Neuronal stem cell (in vitro differentiated cells): ENCODE data around the gene SAP30BP.
A peak's percentile ranks its signal among the peaks of the same experiment; 100 is the strongest.

ENCODE experiments used
- DNase-seq: peaks from one replicate; pipeline ENCODE4 v3.0.0-alpha.2; 2013; ENCODE audit warnings: low spot score
- H2AFZ ChIP-seq: one replicate; pipeline ENCODE4 v1.6.1; 2013; ENCODE audit warnings: mild to moderate bottlenecking, low read length, inconsistent platforms
- H2AK5ac ChIP-seq: 2 replicates; pipeline ENCODE4 v1.6.1; 2013; ENCODE audit warnings: low read depth, mild to moderate bottlenecking, inconsistent platforms, low read length, moderate library complexity, mixed read lengths
- H2BK120ac ChIP-seq: 2 replicates; pipeline ENCODE4 v1.6.1; 2013; ENCODE audit warnings: low read depth, mild to moderate bottlenecking, inconsistent platforms, low read length, moderate library complexity, mixed read lengths
- H2BK12ac ChIP-seq: one replicate; pipeline ENCODE4 v1.6.1; 2013; ENCODE audit warnings: low read length, inconsistent platforms
- H2BK15ac ChIP-seq: 2 replicates; pipeline ENCODE4 v1.6.1; 2013; ENCODE audit warnings: mild to moderate bottlenecking, low read length, inconsistent platforms, mixed read lengths
- H2BK5ac ChIP-seq: one replicate; pipeline ENCODE4 v1.6.1; 2013; ENCODE audit warnings: inconsistent platforms, mild to moderate bottlenecking, low read length, moderate library complexity
- H3K14ac ChIP-seq: one replicate; pipeline ENCODE4 v1.6.1; 2013; ENCODE audit warnings: low read length, inconsistent platforms
- H3K18ac ChIP-seq: 2 replicates; pipeline ENCODE4 v1.6.1; 2013; ENCODE audit warnings: low read length, inconsistent platforms
- H3K23ac ChIP-seq: 2 replicates; pipeline ENCODE4 v1.6.1; 2013; ENCODE audit warnings: low read depth, mild to moderate bottlenecking, mixed read lengths, low read length, inconsistent platforms; ENCODE audit not compliant: poor library complexity
- H3K27ac ChIP-seq: replicated peaks from 3 replicates; pipeline ENCODE4 v1.5.1; 2013; ENCODE audit warnings: low read length, inconsistent platforms
- H3K27me3 ChIP-seq, 3 experiments: 2 replicates each; pipeline ENCODE4 v1.6.1; 2013; ENCODE audit warnings: low read length in 3 of 3, mild to moderate bottlenecking in 2 of 3, inconsistent platforms in 1 of 3, low read depth in 1 of 3, mixed read lengths in 1 of 3, moderate library complexity in 1 of 3; ENCODE audit not compliant: control insufficient read depth in 3 of 3, insufficient read depth in 3 of 3
- H3K36me3 ChIP-seq, 2 donors: replicated peaks in 1 of 2; 2 replicates each; pipeline ENCODE4 v1.6.1; 2013; ENCODE audit warnings: low read length in 2 of 2; ENCODE audit not compliant: control insufficient read depth in 2 of 2, insufficient read depth in 2 of 2
- H3K4ac ChIP-seq: 2 replicates; pipeline ENCODE4 v1.6.1; 2013; ENCODE audit warnings: inconsistent platforms, mild to moderate bottlenecking, low read length, moderate library complexity
- H3K4me1 ChIP-seq, 2 donors: 1 replicate in 1 of 2; 2 replicates in 1 of 2; pipeline ENCODE4 v1.6.1; 2013; ENCODE audit warnings: low read length in 2 of 2, low read depth in 1 of 2; ENCODE audit not compliant: control insufficient read depth in 2 of 2, insufficient read depth in 1 of 2
- H3K4me2 ChIP-seq: one replicate; pipeline ENCODE4 v1.6.1; 2013; ENCODE audit warnings: mild to moderate bottlenecking, low read length, inconsistent platforms; ENCODE audit not compliant: insufficient read depth, poor library complexity, severe bottlenecking
- H3K4me3 ChIP-seq, 2 donors: 2 replicates each; pipeline ENCODE4 v1.5.1; 2013; ENCODE audit warnings: low read length in 2 of 2, mild to moderate bottlenecking in 2 of 2, inconsistent platforms in 1 of 2, moderate library complexity in 1 of 2
- H3K79me1 ChIP-seq: one replicate; pipeline ENCODE4 v1.6.1; 2013; ENCODE audit warnings: low read depth, mild to moderate bottlenecking, inconsistent platforms, low read length, moderate library complexity
- H3K9ac ChIP-seq: one replicate; pipeline ENCODE4 v1.6.1; 2013; ENCODE audit warnings: mild to moderate bottlenecking, low read depth, low read length, inconsistent platforms; ENCODE audit not compliant: poor library complexity
- H3K9me3 ChIP-seq, 2 donors: replicated peaks in 1 of 2; 2 replicates each; pipeline versions ENCODE3 to v1.6.1; 2013; ENCODE audit warnings: low read length in 2 of 2, mild to moderate bottlenecking in 2 of 2, inconsistent platforms in 1 of 2, low read depth in 1 of 2, mixed read lengths in 1 of 2, moderate library complexity in 1 of 2; ENCODE audit not compliant: control insufficient read depth in 2 of 2, insufficient read depth in 1 of 2
- H4K8ac ChIP-seq: one replicate; pipeline ENCODE4 v1.6.1; 2013; ENCODE audit warnings: low read depth, mild to moderate bottlenecking, inconsistent platforms, low read length, moderate library complexity
- H4K91ac ChIP-seq: one replicate; pipeline ENCODE4 v1.6.1; 2013; ENCODE audit warnings: low read length, low read depth, mild to moderate bottlenecking, inconsistent platforms; ENCODE audit not compliant: poor library complexity
- WGBS, 2 donors: extraction: QIAGEN DNeasy Blood & Tissue Kit; methylation state at CpG; one replicate each; pipeline ENCODE4 v1.1.7; 2013; ENCODE audit warnings: missing lambda C conversion rate in 2 of 2, mixed read lengths in 1 of 2; ENCODE audit not compliant: insufficient read length in 2 of 2, insufficient replicate concordance in 1 of 2; ENCODE audit errors: extremely low coverage in 2 of 2; 5-methylcytosine and 5-hydroxymethylcytosine counted together

Gene SAP30BP

GRCh38 chr17:75695830-75696271 is 28.7 kb downstream of the SAP30BP start:
- Histone ChIP-seq H2BK12ac (no peak overlapping the region), H4K91ac (no peak overlapping the region), H3K4ac (no peak overlapping the region), H2AFZ (no peak overlapping the region), H3K4me1 (peaks cover 0 to 28% of the 10 kb centered on the region in 2 donors), H2BK5ac (no peak overlapping the region), H3K9ac (peak overlapping the region; percentile 5), H3K79me1 (peaks cover 2% of the 10 kb centered on the region), H3K27me3 (no peaks in the 10 kb centered on the region), H3K18ac (no peak overlapping the region), H3K23ac (peak overlapping the region; percentile 14), H3K4me2 (no peak overlapping the region), H3K9me3 (peaks cover 0 to 1% of the 10 kb centered on the region in 2 donors), H3K4me3 (no peak overlapping the region), H3K27ac (no peak overlapping the region), H2BK15ac (no peak overlapping the region), H3K36me3 (peaks cover 29 to 99% of the 10 kb centered on the region in 2 donors), H3K14ac (no peak overlapping the region), H2BK120ac (no peak overlapping the region), H4K8ac (no peak overlapping the region), H2AK5ac (no peak overlapping the region)
- no peak for DNase-seq
- no CpG with 5 or more reads among the region's 12 CpGs for WGBS, 2 donors

GRCh38 chr17:75697651-75698291 is 30.6 kb downstream of the SAP30BP start:
- H2BK15ac ChIP-seq = no peak overlapping the region
- H3K14ac ChIP-seq = no peak overlapping the region
- H4K8ac ChIP-seq = no peak overlapping the region
- no peak overlapping the region for H3K4me3 ChIP-seq
- H3K4me1 ChIP-seq = peaks cover 0 to 20% of the 10 kb centered on the region in 2 donors
- H3K23ac ChIP-seq = no peak overlapping the region
- H2AFZ ChIP-seq = no peak overlapping the region
- H3K4ac ChIP-seq = no peak overlapping the region
- H3K9me3 ChIP-seq = peaks cover 0 to 1% of the 10 kb centered on the region in 2 donors
- no peak for DNase-seq
- no peak overlapping the region for H3K4me2 ChIP-seq
- peaks cover 46 to 99% of the 10 kb centered on the region in 2 donors for H3K36me3 ChIP-seq
- H3K9ac ChIP-seq = no peak overlapping the region
- H4K91ac ChIP-seq = no peak overlapping the region
- no peaks in the 10 kb centered on the region for H3K27me3 ChIP-seq
- H3K79me1 ChIP-seq = peaks cover 2% of the 10 kb centered on the region
- WGBS, 2 donors = no CpG with 5 or more reads among the region's 10 CpGs
- no peak overlapping the region for H2BK5ac ChIP-seq
- no peak overlapping the region for H3K18ac ChIP-seq
- H2BK12ac ChIP-seq = no peak overlapping the region
- no peak overlapping the region for H2BK120ac ChIP-seq
- no peak overlapping the region for H2AK5ac ChIP-seq
- H3K27ac ChIP-seq = no peak overlapping the region

GRCh38 chr17:75698659-75699058 is 31.5 kb downstream of the SAP30BP start:
- Histone ChIP-seq H3K18ac (no peak overlapping the region), H3K4ac (no peak overlapping the region), H4K91ac (no peak overlapping the region), H2BK120ac (no peak overlapping the region), H3K9ac (no peak overlapping the region), H3K9me3 (peaks cover 0 to 1% of the 10 kb centered on the region in 2 donors), H3K79me1 (peaks cover 2% of the 10 kb centered on the region), H2BK15ac (no peak overlapping the region), H3K4me1 (peaks cover 0 to 11% of the 10 kb centered on the region in 2 donors), H3K4me2 (no peak overlapping the region), H3K27me3 (no peaks in the 10 kb centered on the region), H2AFZ (no peak overlapping the region), H3K23ac (no peak overlapping the region), H3K27ac (no peak overlapping the region), H3K36me3 (peaks cover 53 to 99% of the 10 kb centered on the region in 2 donors), H2BK12ac (no peak overlapping the region), H2AK5ac (no peak overlapping the region), H3K4me3 (no peak overlapping the region), H3K14ac (no peak overlapping the region), H4K8ac (no peak overlapping the region), H2BK5ac (no peak overlapping the region)
- WGBS, 2 donors = no CpG with 5 or more reads among the region's 3 CpGs
- DNase-seq = no peak

- no peak overlapping the region for H3K9ac ChIP-seq
- H3K27ac ChIP-seq = no peak overlapping the region
- no peak overlapping the region for H2AK5ac ChIP-seq
- H3K4ac ChIP-seq = no peak overlapping the region
- no peak overlapping the region for H3K18ac ChIP-seq
- peaks cover 62 to 99% of the 10 kb centered on the region in 2 donors for H3K36me3 ChIP-seq
- H2BK15ac ChIP-seq = no peak overlapping the region
- H4K8ac ChIP-seq = no peak overlapping the region
- WGBS, 2 donors = no CpG with 5 or more reads among the region's 10 CpGs
- no peak overlapping the region for H2AFZ ChIP-seq
- peak overlapping the region; percentile 63 for H2BK12ac ChIP-seq
- H3K14ac ChIP-seq = no peak overlapping the region
- no peak overlapping the region for H3K4me2 ChIP-seq
- no peak for DNase-seq
- no peak overlapping the region for H3K4me3 ChIP-seq
- H2BK120ac ChIP-seq = no peak overlapping the region
- peaks cover 0 to 2% of the 10 kb centered on the region in 2 donors for H3K4me1 ChIP-seq
- no peak overlapping the region for H4K91ac ChIP-seq
- no peak overlapping the region for H2BK5ac ChIP-seq
- H3K79me1 ChIP-seq = no peaks in the 10 kb centered on the region
- H3K9me3 ChIP-seq = no peaks in the 10 kb centered on the region
- H3K27me3 ChIP-seq = no peaks in the 10 kb centered on the region
- H3K23ac ChIP-seq = no peak overlapping the region
Observed at GRCh38 chr17:75701288-75701687, 34.1 kb downstream of the SAP30BP start.
